PC-3 (cell line): ENCODE measurements around the gene EPHA7. TPM values are rescaled to one million over a fixed set of nuclear protein-coding genes. Genes with fewer than 3 reads are reported as not detected.

Source experiments
- ATAC-seq: fragments of 200-7000 bp; cut with Tn5 transposase; 2 replicates; pipeline ENCODE4 v1.9.1; 2020; ENCODE audit warnings: mild to moderate bottlenecking, moderate library complexity
- BruUV-seq: library from RNA; stranded (reverse); fragments of 400-500 nt; replicated peaks from 2 replicates; lab custom pipeline; 2021; lab: Mats Ljungman, UMichigan
- CTCF ChIA-PET: fragments of 300-600 bp; sonication (Branson Sonifier 250); formaldehyde crosslinking; loops from one replicate; lab custom pipeline; 2022; ENCODE audit warnings: antibody characterized with exemption; lab: Charles Lee
- POLR2A ChIA-PET: fragments of 300-600 bp; sonication (Branson Sonifier 250); formaldehyde crosslinking; loops from one replicate; lab custom pipeline; 2022; ENCODE audit warnings: antibody characterized with exemption; ENCODE audit not compliant: unreplicated experiment; lab: Charles Lee
- DNase-seq: peaks from one replicate; pipeline ENCODE4 v3.0.0-alpha.2; 2015
- H2AFZ ChIP-seq: fragments of 300-600 bp; sonication (generic); 2 replicates; pipeline ENCODE4 v1.6.0; 2016; ENCODE audit warnings: antibody characterized with exemption, low read length
- H3F3A ChIP-seq: fragments of 300-600 bp; sonication (generic); one replicate; pipeline ENCODE4 v1.6.0; 2017; ENCODE audit warnings: antibody characterized with exemption, low read length, control low read depth, mild to moderate bottlenecking; ENCODE audit not compliant: unreplicated experiment
- H3K27ac ChIP-seq: fragments of 300-600 bp; sonication (generic); 2 replicates; pipeline ENCODE4 v1.5.1; 2016; ENCODE audit warnings: mild to moderate bottlenecking, low read length
- H3K27me3 ChIP-seq: fragments of 300-600 bp; sonication (generic); 2 replicates; pipeline ENCODE4 v1.6.1; 2016; ENCODE audit warnings: low read length, mixed read lengths
- H3K36me3 ChIP-seq: fragments of 300-600 bp; sonication (generic); 2 replicates; pipeline ENCODE4 v1.6.1; 2016; ENCODE audit warnings: low read depth, mixed run types, low read length, mixed read lengths
- H3K4me1 ChIP-seq: fragments of 300-600 bp; sonication (generic); 2 replicates; pipeline ENCODE4 v1.5.1; 2016; ENCODE audit warnings: low read length; ENCODE audit not compliant: insufficient read depth
- H3K4me2 ChIP-seq: fragments of 300-600 bp; sonication (generic); 2 replicates; pipeline ENCODE4 v1.6.0; 2016; ENCODE audit warnings: low read length
- H3K4me3 ChIP-seq: fragments of 300-600 bp; sonication (generic); 2 replicates; pipeline ENCODE4 v1.5.1; 2016; ENCODE audit warnings: mild to moderate bottlenecking, low read length, mixed read lengths
- H3K79me2 ChIP-seq: fragments of 300-600 bp; sonication (generic); 2 replicates; pipeline ENCODE4 v1.6.1; 2017; ENCODE audit warnings: low read length, mixed read lengths
- H3K9ac ChIP-seq: fragments of 300-600 bp; sonication (generic); 2 replicates; pipeline ENCODE4 v1.6.0; 2016; ENCODE audit warnings: mild to moderate bottlenecking, low read length
- H3K9me2 ChIP-seq: fragments of 300-600 bp; sonication (generic); replicated peaks from 2 replicates; pipeline ENCODE4 v1.6.1; 2016; ENCODE audit warnings: mixed run types, low read length, mixed read lengths
- H3K9me3 ChIP-seq: fragments of 300-600 bp; sonication (generic); 2 replicates; pipeline ENCODE4 v1.6.1; 2016; ENCODE audit warnings: low read length, mixed read lengths
- H4K20me1 ChIP-seq: fragments of 300-600 bp; sonication (generic); 2 replicates; pipeline ENCODE4 v1.6.1; 2016; ENCODE audit warnings: low read length, mixed read lengths
- EZH2 ChIP-seq: fragments of 300-600 bp; sonication (generic); IDR thresholded peaks from one replicate; pipeline ENCODE4 v1.6.1; 2017; ENCODE audit warnings: antibody characterized with exemption, mild to moderate bottlenecking, low read length; ENCODE audit not compliant: unreplicated experiment
- EZH2phosphoT487 ChIP-seq: fragments of 300-600 bp; sonication (generic); IDR thresholded peaks from 2 replicates; pipeline ENCODE4 v1.6.1; 2018; ENCODE audit warnings: mild to moderate bottlenecking, antibody characterized with exemption, low read length, borderline replicate concordance
- intact Hi-C: fragments of 100-400 bp; cut with micrococcal nuclease; formaldehyde crosslinking; loops from 2 replicates; pipeline ENCODE4 v1.9.0; 2023
- total RNA-seq: library from RNA; depleted of rRNA; stranded (reverse); fragments of >200 nt; gene quantifications from 2 replicates; pipeline ENCODE4 v1.2.3, GENCODE V29; 2014
- TF ChIP-seq, protein P1 (sequence below): fragments of 300-600 bp; sonication (generic); conservative IDR thresholded peaks from 2 replicates; pipeline ENCODE4 v1.5.1; 2017; ENCODE audit warnings: antibody characterized with exemption, low read depth, mild to moderate bottlenecking, low read length

EPHA7 gene
- total RNA-seq, 1 experiment from 2014 or later: 1.4 TPM

GRCh38 chr6:93341900-93342613 lies 77.3 kb downstream of the EPHA7 start:
- Histone ChIP-seq H2AFZ (no peak overlapping the region), H3K4me3 (no peak overlapping the region), H3K9me2 (no peaks in the 10 kb centered on the region), H3K27me3 (no peaks in the 10 kb centered on the region), H3F3A (no peaks in the 10 kb centered on the region), H3K9me3 (no peaks in the 10 kb centered on the region), H4K20me1 (no peaks in the 10 kb centered on the region), H3K9ac (no peak overlapping the region), H3K79me2 (no peaks in the 10 kb centered on the region), H3K27ac (no peak overlapping the region), H3K4me2 (no peak overlapping the region), H3K4me1 (no peaks in the 10 kb centered on the region), H3K36me3 (no peaks in the 10 kb centered on the region)
- TF ChIP-seq, protein P1, sequence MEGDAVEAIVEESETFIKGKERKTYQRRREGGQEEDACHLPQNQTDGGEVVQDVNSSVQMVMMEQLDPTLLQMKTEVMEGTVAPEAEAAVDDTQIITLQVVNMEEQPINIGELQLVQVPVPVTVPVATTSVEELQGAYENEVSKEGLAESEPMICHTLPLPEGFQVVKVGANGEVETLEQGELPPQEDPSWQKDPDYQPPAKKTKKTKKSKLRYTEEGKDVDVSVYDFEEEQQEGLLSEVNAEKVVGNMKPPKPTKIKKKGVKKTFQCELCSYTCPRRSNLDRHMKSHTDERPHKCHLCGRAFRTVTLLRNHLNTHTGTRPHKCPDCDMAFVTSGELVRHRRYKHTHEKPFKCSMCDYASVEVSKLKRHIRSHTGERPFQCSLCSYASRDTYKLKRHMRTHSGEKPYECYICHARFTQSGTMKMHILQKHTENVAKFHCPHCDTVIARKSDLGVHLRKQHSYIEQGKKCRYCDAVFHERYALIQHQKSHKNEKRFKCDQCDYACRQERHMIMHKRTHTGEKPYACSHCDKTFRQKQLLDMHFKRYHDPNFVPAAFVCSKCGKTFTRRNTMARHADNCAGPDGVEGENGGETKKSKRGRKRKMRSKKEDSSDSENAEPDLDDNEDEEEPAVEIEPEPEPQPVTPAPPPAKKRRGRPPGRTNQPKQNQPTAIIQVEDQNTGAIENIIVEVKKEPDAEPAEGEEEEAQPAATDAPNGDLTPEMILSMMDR: no peak
- TF ChIP-seq EZH2 (no peak), EZH2phosphoT487 (no peak)
- DNase-seq (no peak), ATAC-seq (no peak)
- intact Hi-C loops: no loop called here
- ChIA-PET POLR2A (no interaction called here), CTCF (no interaction called here)
- no TSS peak for BruUV-seq

DNA sequence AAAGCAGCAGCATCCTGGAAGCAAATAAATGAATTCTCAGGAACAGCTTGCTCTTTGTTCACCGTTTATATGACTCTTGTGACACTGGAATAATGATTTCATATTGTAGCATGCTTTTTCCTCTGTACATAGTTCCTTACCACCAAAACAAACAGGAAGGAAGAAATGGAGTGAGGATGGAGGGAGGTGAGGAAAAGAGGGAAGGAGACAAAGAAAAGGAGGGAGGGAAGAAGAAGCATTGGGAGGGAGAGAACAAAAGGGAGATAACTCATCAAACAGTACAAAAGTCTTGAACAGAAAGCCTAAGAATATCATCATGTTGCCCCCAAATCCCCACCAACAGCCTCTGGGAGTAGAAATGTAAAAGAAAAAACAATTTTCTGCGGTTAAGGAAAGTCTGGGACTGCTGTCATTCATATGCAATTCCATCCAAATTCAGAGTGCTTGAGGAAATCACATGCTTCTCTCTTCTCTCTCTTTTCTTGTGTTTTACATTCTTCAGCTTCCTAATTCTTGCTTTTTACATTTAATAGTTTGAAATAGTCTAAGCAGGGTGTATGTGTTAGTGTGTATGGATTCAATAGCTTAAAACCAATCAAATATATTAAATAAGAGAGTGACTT lies 81.5 kb downstream of the EPHA7 start:
- no peak for DNase-seq
- Histone ChIP-seq H3K27ac (no peak overlapping the region), H3K9ac (no peak overlapping the region), H3K27me3 (no peaks in the 10 kb centered on the region), H3K4me3 (no peak overlapping the region), H2AFZ (no peak overlapping the region), H3K4me2 (no peak overlapping the region), H4K20me1 (no peaks in the 10 kb centered on the region), H3K36me3 (no peaks in the 10 kb centered on the region), H3K4me1 (no peaks in the 10 kb centered on the region), H3F3A (no peaks in the 10 kb centered on the region), H3K79me2 (no peaks in the 10 kb centered on the region), H3K9me3 (no peaks in the 10 kb centered on the region), H3K9me2 (no peaks in the 10 kb centered on the region)
- POLR2A ChIA-PET: no interaction called here
- BruUV-seq: no TSS peak
- TF ChIP-seq EZH2 (no peak), EZH2phosphoT487 (no peak)
- TF ChIP-seq, protein P1: no peak
- ATAC-seq: no peak
- CTCF ChIA-PET: no interaction called here
- intact Hi-C loops: no loop called here

- Histone ChIP-seq H3K36me3 (no peaks in the 10 kb centered on the region), H3K27me3 (no peaks in the 10 kb centered on the region), H3K4me2 (no peak overlapping the region), H3K4me3 (no peak overlapping the region), H3K9me3 (no peaks in the 10 kb centered on the region), H3K9ac (no peak overlapping the region), H3K79me2 (no peaks in the 10 kb centered on the region), H2AFZ (no peak overlapping the region), H3F3A (no peaks in the 10 kb centered on the region), H3K27ac (no peak overlapping the region), H4K20me1 (no peaks in the 10 kb centered on the region), H3K9me2 (no peaks in the 10 kb centered on the region), H3K4me1 (no peaks in the 10 kb centered on the region)
- TF ChIP-seq EZH2 (no peak), EZH2phosphoT487 (no peak)
- TF ChIP-seq, protein P1: no peak
- CTCF ChIA-PET: no interaction called here
- BruUV-seq: no TSS peak
- intact Hi-C loops: no loop called here
- no peak for DNase-seq
- no peak for ATAC-seq
- POLR2A ChIA-PET: no interaction called here
Observed at GRCh38 chr6:93337014-93337413, 82.3 kb downstream of the EPHA7 start.
